ENCODE measurements around the gene SLC6A13. TPM values are rescaled to one million over a fixed set of nuclear protein-coding genes. Genes with fewer than 3 reads are reported as not detected.

The SLC6A13 gene
- total and polyA plus RNA-seq, 10 of the 15 experiments (the other 5 are each of a cell fraction or from before 2014, with no cell fraction given) = 0.18 to 1.2 (median 0.20) TPM; not detected in 3

DNA sequence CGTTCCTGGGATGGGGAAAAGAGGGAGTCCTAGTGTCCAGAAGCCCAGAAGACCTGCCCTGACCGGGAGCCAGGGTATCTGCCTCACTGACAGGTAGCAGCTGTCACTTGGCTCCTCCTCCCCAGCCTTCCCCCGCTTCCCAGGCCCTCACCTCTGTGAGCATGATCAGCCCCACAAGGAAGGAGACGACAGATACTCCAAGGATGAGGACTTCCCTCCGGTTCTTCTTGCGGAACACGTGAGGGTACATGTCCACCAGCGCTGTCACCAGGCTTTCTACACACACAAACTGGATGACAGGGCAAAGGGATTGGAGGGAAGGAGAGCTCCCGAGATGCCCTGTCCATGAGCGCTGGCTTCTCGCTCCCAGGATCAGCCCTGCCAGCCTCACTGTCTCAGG, 38.8 kb downstream of the SLC6A13 start:
- intact Hi-C loops (cut with micrococcal nuclease; ENCODE audit: unreplicated experiment) = no loop called here
- H3K27ac ChIP-seq (ENCODE audit: control insufficient read depth, insufficient read depth) = no peak overlapping the region
- no peaks in the 10 kb centered on the region for H3K79me2 ChIP-seq (ENCODE audit: control insufficient read depth, insufficient read depth, low read length)
- no peak for FAIRE-seq
- H3K4me1 ChIP-seq (ENCODE audit: control insufficient read depth, insufficient read depth, low read length) = no peaks in the 10 kb centered on the region
- RAD21 ChIA-PET (ENCODE audit: unreplicated experiment) = no interaction called here
- H3K27me3 ChIP-seq (replicated peaks in 1 of 2; ENCODE audit: control insufficient read depth in 2 of 2, insufficient read depth in 2 of 2, low read length in 1 of 2) = peaks cover 0 to 2% of the 10 kb centered on the region in 2 experiments
- SMC1A ChIA-PET (ENCODE audit: uncharacterized antibody, unreplicated experiment) = interaction anchor here (1.3 kb wide), 1 partner anchor 10 kb away, joined by 6 read pairs; no protein-coding TSS in a partner anchor
- H3K4me3 ChIP-seq = no peak overlapping the region
- H3K4me2 ChIP-seq (ENCODE audit: control insufficient read depth, insufficient read depth) = no peak overlapping the region
- POLR2A ChIA-PET = no interaction called here
- no peak overlapping the region for H2AFZ ChIP-seq (ENCODE audit: control insufficient read depth, low read depth, low read length)
- no peak overlapping the region for H3K9ac ChIP-seq (ENCODE audit: control insufficient read depth, insufficient read depth, low read length)
- no peaks in the 10 kb centered on the region for H3K9me3 ChIP-seq (replicated peaks; ENCODE audit: control insufficient read depth, insufficient read depth, low read length)
- 39% methylated on average over 11 of the region's 11 CpGs for WGBS (ENCODE audit: insufficient coverage, insufficient replicate concordance, low lambda C conversion rate, missing lambda C conversion rate)
- in situ Hi-C loops (cut with MboI) = no loop called here
- CTCF ChIA-PET = interaction anchor here (1.2 kb wide), 1 partner anchor 10 kb away, joined by 3 read pairs; no protein-coding TSS in a partner anchor
- DNase-seq (ENCODE audit: low read depth, low spot score) = no peak
- no TSS peak for BruUV-seq (replicated peaks)
- H3K36me3 ChIP-seq (ENCODE audit: control insufficient read depth in 2 of 2, insufficient read depth in 2 of 2, low read length in 1 of 2) = no peaks in the 10 kb centered on the region
- no peak for ATAC-seq
- TF ChIP-seq RELA (IDR thresholded peaks at IDR 0.05; ENCODE audit: borderline replicate concordance, partially characterized antibody) (no peak), STAT3 (IDR thresholded peaks at IDR 0.05; ENCODE audit: low read depth, low read length) (no peak), ZNF217 (IDR thresholded peaks at IDR 0.05) (no peak)
- TF ChIP-seq, protein P1, sequence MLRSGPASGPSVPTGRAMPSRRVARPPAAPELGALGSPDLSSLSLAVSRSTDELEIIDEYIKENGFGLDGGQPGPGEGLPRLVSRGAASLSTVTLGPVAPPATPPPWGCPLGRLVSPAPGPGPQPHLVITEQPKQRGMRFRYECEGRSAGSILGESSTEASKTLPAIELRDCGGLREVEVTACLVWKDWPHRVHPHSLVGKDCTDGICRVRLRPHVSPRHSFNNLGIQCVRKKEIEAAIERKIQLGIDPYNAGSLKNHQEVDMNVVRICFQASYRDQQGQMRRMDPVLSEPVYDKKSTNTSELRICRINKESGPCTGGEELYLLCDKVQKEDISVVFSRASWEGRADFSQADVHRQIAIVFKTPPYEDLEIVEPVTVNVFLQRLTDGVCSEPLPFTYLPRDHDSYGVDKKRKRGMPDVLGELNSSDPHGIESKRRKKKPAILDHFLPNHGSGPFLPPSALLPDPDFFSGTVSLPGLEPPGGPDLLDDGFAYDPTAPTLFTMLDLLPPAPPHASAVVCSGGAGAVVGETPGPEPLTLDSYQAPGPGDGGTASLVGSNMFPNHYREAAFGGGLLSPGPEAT (IDR thresholded peaks at IDR 0.05; ENCODE audit: low read depth) = no peak
- H4K20me1 ChIP-seq (ENCODE audit: control insufficient read depth, insufficient read depth) = no peaks in the 10 kb centered on the region; the same call in 1 of the 2 replicates

GRCh38 chr12:221736-222135, 40.9 kb downstream of the SLC6A13 start:
- Histone ChIP-seq H3K4me1 (ENCODE audit: control insufficient read depth, insufficient read depth, low read length) (no peaks in the 10 kb centered on the region), H3K9ac (ENCODE audit: control insufficient read depth, insufficient read depth, low read length) (no peak overlapping the region), H3K27me3 (replicated peaks in 1 of 2; ENCODE audit: control insufficient read depth in 2 of 2, insufficient read depth in 2 of 2, low read length in 1 of 2) (no peaks in the 10 kb centered on the region; a peak in 1 of 4 replicates), H3K4me2 (ENCODE audit: control insufficient read depth, insufficient read depth) (no peak overlapping the region), H4K20me1 (ENCODE audit: control insufficient read depth, insufficient read depth) (no peaks in the 10 kb centered on the region; the same call in 1 of the 2 replicates), H3K4me3 (no peak overlapping the region), H3K79me2 (ENCODE audit: control insufficient read depth, insufficient read depth, low read length) (no peaks in the 10 kb centered on the region), H3K36me3 (ENCODE audit: control insufficient read depth in 2 of 2, insufficient read depth in 2 of 2, low read length in 1 of 2) (no peaks in the 10 kb centered on the region), H3K27ac (ENCODE audit: control insufficient read depth, insufficient read depth) (no peak overlapping the region), H3K9me3 (replicated peaks; ENCODE audit: control insufficient read depth, insufficient read depth, low read length) (no peaks in the 10 kb centered on the region), H2AFZ (ENCODE audit: control insufficient read depth, low read depth, low read length) (no peak overlapping the region)
- RAD21 ChIA-PET (ENCODE audit: unreplicated experiment) = no interaction called here
- DNase-seq (ENCODE audit: low read depth, low spot score) (no peak), FAIRE-seq (no peak), ATAC-seq (no peak)
- no peak for TF ChIP-seq NFIC (IDR thresholded peaks at IDR 0.05; ENCODE audit: low read depth, low read length)
- no peak for TF ChIP-seq JUNB (IDR thresholded peaks at IDR 0.05)
- no peak for TF ChIP-seq TBL1XR1 (IDR thresholded peaks at IDR 0.05; ENCODE audit: low read depth, low read length)
- no peak for TF ChIP-seq BCL11A (IDR thresholded peaks at IDR 0.05; ENCODE audit: low read depth, low read length)
- TF ChIP-seq ATF7 (IDR thresholded peaks at IDR 0.05; ENCODE audit: low read depth) = no peak
- POLR2A ChIA-PET = no interaction called here
- SMC1A ChIA-PET (ENCODE audit: uncharacterized antibody, unreplicated experiment) = no interaction called here
- BruUV-seq (replicated peaks) = no TSS peak
- CTCF ChIA-PET = interaction anchor here (0.9 kb wide), 1 partner anchor 13 kb away, joined by 3 read pairs; no protein-coding TSS in a partner anchor
- intact Hi-C loops (cut with micrococcal nuclease; ENCODE audit: unreplicated experiment) = no loop called here
- 40% methylated on average over 6 of the region's 6 CpGs for WGBS (ENCODE audit: insufficient coverage, insufficient replicate concordance, low lambda C conversion rate, missing lambda C conversion rate)
- in situ Hi-C loops (cut with MboI) = no loop called here
